SK-N-SH treated with all-trans-retinoic acid at 6 μM for 48 hours (cell line): ENCODE results near the gene ANXA7.

Experiments used
- ATAC-seq: fragments of 200-7000 bp; cut with Tn5 transposase; 3 replicates; pipeline ENCODE4 v1.9.1; 2020; ENCODE audit warnings: mild to moderate bottlenecking, moderate library complexity
- ARNTL ChIP-seq: fragments of 450-650 bp; formaldehyde crosslinking; IDR thresholded peaks from 2 replicates; pipeline ENCODE4 v1.5.0; 2020; ENCODE audit warnings: low read depth, mild to moderate bottlenecking, moderate library complexity, borderline replicate concordance
- BACH2 ChIP-seq: fragments of 250-450 bp; sonication (Bioruptor Pico); IDR thresholded peaks from 2 replicates; pipeline ENCODE4 v1.9.0; 2021; ENCODE audit warnings: mild to moderate bottlenecking, borderline replicate concordance
- ESRRG ChIP-seq: fragments of 250-450 bp; sonication (Bioruptor Pico); IDR thresholded peaks from 2 replicates; pipeline ENCODE4 v1.6.1; 2021; ENCODE audit warnings: mild to moderate bottlenecking
- GLIS3 ChIP-seq: fragments of 250-450 bp; sonication (Bioruptor Pico); IDR thresholded peaks from 2 replicates; pipeline ENCODE4 v1.5.0; 2020; ENCODE audit warnings: mild to moderate bottlenecking, moderate library complexity
- ISL1 ChIP-seq: fragments of 250-450 bp; sonication (Bioruptor Pico); IDR thresholded peaks from 2 replicates; pipeline ENCODE4 v2.1.2; 2022; ENCODE audit warnings: mild to moderate bottlenecking, moderate library complexity
- OSR1 ChIP-seq: fragments of 250-450 bp; sonication (Bioruptor Pico); IDR thresholded peaks from 2 replicates; pipeline ENCODE4 v1.8.0; 2022; ENCODE audit warnings: moderate library complexity, mild to moderate bottlenecking, inconsistent platforms
- PPARA ChIP-seq: fragments of 250-450 bp; sonication (Bioruptor Pico); IDR thresholded peaks from 2 replicates; pipeline ENCODE4 v1.5.0; 2020; ENCODE audit warnings: mild to moderate bottlenecking, borderline replicate concordance
- RARB ChIP-seq: fragments of 250-450 bp; sonication (Bioruptor Pico); IDR thresholded peaks from 2 replicates; pipeline ENCODE4 v1.8.0; 2021; ENCODE audit warnings: mild to moderate bottlenecking, moderate library complexity
- SNAI2 ChIP-seq: fragments of 250-450 bp; sonication (Bioruptor Pico); IDR thresholded peaks from 2 replicates; pipeline ENCODE4 v1.5.0; 2020; ENCODE audit warnings: mild to moderate bottlenecking, moderate library complexity
- TOX ChIP-seq: fragments of 250-450 bp; sonication (Bioruptor Pico); IDR thresholded peaks from 2 replicates; pipeline ENCODE4 v1.8.0; 2021; ENCODE audit warnings: mild to moderate bottlenecking, moderate library complexity, borderline replicate concordance
- ZC3H10 ChIP-seq: fragments of 250-450 bp; sonication (Bioruptor Pico); IDR thresholded peaks from 2 replicates; pipeline ENCODE4 v1.5.1; 2021; ENCODE audit warnings: mild to moderate bottlenecking, moderate library complexity
- ZFP3 ChIP-seq: fragments of 250-450 bp; sonication (Bioruptor Pico); IDR thresholded peaks from 2 replicates; pipeline ENCODE4 v1.5.0; 2020; ENCODE audit warnings: mild to moderate bottlenecking, moderate library complexity
- ZFP30 ChIP-seq: fragments of 450-650 bp; formaldehyde crosslinking; IDR thresholded peaks from 2 replicates; pipeline ENCODE4 v1.5.0; 2022; ENCODE audit warnings: mild to moderate bottlenecking, moderate library complexity
- ZNF565 ChIP-seq: fragments of 450-650 bp; formaldehyde crosslinking; conservative IDR thresholded peaks from 2 replicates; pipeline ENCODE4 v1.5.0; 2020; ENCODE audit warnings: low read depth, mild to moderate bottlenecking, moderate library complexity
- ZNF70 ChIP-seq: fragments of 450-650 bp; formaldehyde crosslinking; IDR thresholded peaks from 2 replicates; pipeline ENCODE4 v1.5.0; 2020; ENCODE audit warnings: mild to moderate bottlenecking, moderate library complexity
- ZNF8 ChIP-seq: fragments of 450-650 bp; formaldehyde crosslinking; IDR thresholded peaks from 2 replicates; pipeline ENCODE4 v1.5.0; 2020; ENCODE audit warnings: mild to moderate bottlenecking, moderate library complexity
- TF ChIP-seq, protein P1 (sequence below): fragments of 250-450 bp; sonication (Bioruptor Pico); IDR thresholded peaks from 2 replicates; pipeline ENCODE4 v1.5.0; 2020; ENCODE audit warnings: mild to moderate bottlenecking, moderate library complexity
- TF ChIP-seq, protein P2 (sequence below): fragments of 250-450 bp; sonication (Bioruptor Pico); IDR thresholded peaks from 2 replicates; pipeline ENCODE4 v1.5.1; 2020; ENCODE audit warnings: low read depth, mild to moderate bottlenecking, moderate library complexity
- TF ChIP-seq, protein P3 (sequence below): fragments of 250-450 bp; sonication (Bioruptor Pico); IDR thresholded peaks from 2 replicates; pipeline ENCODE4 v1.5.1; 2021; ENCODE audit warnings: mild to moderate bottlenecking, moderate library complexity
- TF ChIP-seq, protein P4 (sequence below): fragments of 250-450 bp; sonication (Bioruptor Pico); IDR thresholded peaks from 2 replicates; pipeline ENCODE4 v1.8.0; 2021; ENCODE audit warnings: low read depth, mild to moderate bottlenecking, moderate library complexity, borderline replicate concordance

ANXA7 gene

DNA sequence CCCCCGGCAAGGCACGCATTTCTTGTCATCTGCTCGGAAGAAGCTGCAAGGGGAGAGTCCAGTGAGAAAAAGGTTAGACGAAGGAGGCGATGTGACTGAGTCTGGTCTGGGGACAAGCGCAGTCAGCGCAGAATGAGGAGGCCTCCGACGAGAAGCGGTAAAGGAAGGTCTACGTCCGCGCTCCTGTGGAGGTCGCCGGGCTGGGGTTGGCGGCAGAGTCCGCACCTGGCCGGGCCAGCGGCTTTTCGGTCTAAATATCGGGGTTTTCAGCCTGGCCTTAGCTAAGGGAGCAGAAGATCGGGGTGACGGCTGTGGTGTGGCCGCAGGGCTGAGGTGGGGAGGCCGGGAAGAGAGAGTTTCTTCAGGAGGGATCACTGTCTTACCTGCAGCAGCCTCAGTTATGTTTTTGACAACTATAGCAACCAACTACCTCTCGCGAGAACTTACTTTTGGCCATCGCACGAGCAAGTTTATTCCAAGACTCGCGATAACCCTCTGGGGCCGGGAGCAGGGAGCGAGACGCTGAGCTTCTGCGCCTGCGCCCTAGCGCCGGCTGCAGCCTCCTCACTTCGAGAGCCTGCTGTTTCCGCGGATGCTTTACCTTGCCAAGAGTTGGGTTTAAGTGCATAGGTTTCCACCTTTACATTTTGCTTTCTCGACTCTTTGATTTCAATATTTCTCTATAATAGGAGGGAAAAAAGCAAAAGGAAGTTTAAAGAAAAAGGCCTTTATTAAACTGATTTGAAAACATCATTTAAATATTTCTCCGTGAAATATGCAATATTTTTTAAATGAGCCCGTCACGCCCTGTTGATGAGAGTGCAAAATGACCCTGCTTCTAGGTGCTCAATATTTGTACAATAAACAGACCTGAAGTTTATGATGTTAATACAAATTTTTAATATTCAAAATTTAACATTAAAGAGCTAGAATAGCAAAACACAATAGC, 55.3 kb downstream of the ANXA7 start, which contains the start of gene CFAP70:
CFAP70 (minus strand) TSS at position 534 of the 949 bp plus-strand sequence. CDS start 4,068 bp downstream, outside the sequence.
- ATAC-seq: peak; percentile 97
- no peak for TF ChIP-seq ZC3H10 (CRISPR knock-in tag)
- TF ChIP-seq ZNF70 (CRISPR knock-in tag): peak; percentile 96
- TF ChIP-seq RARB (CRISPR knock-in tag): no peak

DNA sequence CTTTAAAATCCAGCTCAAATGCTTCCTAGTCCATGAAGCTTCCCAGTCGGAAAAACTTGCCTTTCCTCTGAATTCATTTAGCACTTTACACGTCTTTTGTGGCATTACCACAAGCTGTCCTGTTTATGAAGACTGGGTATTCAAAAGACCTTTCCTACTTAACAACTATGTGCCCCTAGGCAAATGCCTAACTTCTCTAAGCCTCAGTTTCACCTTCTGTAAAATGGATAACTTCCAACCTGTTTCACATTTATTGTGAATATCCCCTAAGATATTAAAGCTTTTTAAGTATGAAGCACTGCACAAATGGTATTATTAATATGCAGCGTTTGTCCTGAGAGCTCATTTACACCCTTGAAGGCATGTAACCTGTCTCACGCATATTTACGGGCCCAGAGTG, 56.0 kb downstream of the ANXA7 start:
- TF ChIP-seq SNAI2: no peak
- ATAC-seq: no peak

DNA sequence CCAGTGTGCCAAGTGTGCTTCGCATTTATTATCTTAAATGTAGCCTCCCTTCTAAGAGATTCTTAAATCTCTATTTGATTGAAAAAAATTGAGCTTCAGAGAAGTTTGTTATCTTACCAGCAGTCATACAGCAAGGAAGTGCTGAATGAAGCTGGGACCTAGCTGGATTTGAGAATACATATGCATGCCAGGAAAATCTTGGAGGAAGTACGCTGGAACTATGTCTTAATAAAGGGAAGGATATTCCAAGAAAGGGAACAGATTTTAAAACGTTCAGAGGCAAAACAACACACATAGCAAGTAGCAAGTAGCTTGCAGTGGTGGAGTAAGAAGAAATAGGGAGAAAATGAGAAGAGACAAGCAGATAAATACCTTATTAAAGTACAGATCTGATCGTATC, 56.7 kb downstream of the ANXA7 start:
- TF ChIP-seq ZFP30 (CRISPR knock-in tag): no peak
- TF ChIP-seq ARNTL (CRISPR knock-in tag): no peak
- no peak for TF ChIP-seq ZNF565 (CRISPR knock-in tag)
- TF ChIP-seq SNAI2: no peak
- TF ChIP-seq, protein P1, sequence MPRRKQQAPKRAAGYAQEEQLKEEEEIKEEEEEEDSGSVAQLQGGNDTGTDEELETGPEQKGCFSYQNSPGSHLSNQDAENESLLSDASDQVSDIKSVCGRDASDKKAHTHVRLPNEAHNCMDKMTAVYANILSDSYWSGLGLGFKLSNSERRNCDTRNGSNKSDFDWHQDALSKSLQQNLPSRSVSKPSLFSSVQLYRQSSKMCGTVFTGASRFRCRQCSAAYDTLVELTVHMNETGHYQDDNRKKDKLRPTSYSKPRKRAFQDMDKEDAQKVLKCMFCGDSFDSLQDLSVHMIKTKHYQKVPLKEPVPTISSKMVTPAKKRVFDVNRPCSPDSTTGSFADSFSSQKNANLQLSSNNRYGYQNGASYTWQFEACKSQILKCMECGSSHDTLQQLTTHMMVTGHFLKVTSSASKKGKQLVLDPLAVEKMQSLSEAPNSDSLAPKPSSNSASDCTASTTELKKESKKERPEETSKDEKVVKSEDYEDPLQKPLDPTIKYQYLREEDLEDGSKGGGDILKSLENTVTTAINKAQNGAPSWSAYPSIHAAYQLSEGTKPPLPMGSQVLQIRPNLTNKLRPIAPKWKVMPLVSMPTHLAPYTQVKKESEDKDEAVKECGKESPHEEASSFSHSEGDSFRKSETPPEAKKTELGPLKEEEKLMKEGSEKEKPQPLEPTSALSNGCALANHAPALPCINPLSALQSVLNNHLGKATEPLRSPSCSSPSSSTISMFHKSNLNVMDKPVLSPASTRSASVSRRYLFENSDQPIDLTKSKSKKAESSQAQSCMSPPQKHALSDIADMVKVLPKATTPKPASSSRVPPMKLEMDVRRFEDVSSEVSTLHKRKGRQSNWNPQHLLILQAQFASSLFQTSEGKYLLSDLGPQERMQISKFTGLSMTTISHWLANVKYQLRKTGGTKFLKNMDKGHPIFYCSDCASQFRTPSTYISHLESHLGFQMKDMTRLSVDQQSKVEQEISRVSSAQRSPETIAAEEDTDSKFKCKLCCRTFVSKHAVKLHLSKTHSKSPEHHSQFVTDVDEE (CRISPR knock-in tag): no peak
- no peak for TF ChIP-seq BACH2 (CRISPR knock-in tag)
- no peak for TF ChIP-seq TOX (CRISPR knock-in tag)
- TF ChIP-seq, protein P2, sequence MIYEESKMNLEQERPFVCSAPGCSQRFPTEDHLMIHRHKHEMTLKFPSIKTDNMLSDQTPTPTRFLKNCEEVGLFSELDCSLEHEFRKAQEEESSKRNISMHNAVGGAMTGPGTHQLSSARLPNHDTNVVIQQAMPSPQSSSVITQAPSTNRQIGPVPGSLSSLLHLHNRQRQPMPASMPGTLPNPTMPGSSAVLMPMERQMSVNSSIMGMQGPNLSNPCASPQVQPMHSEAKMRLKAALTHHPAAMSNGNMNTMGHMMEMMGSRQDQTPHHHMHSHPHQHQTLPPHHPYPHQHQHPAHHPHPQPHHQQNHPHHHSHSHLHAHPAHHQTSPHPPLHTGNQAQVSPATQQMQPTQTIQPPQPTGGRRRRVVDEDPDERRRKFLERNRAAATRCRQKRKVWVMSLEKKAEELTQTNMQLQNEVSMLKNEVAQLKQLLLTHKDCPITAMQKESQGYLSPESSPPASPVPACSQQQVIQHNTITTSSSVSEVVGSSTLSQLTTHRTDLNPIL (CRISPR knock-in tag): no peak
- TF ChIP-seq ZFP3 (CRISPR knock-in tag): no peak
- TF ChIP-seq ZNF8: no peak
- TF ChIP-seq ESRRG: no peak
- TF ChIP-seq, protein P3, sequence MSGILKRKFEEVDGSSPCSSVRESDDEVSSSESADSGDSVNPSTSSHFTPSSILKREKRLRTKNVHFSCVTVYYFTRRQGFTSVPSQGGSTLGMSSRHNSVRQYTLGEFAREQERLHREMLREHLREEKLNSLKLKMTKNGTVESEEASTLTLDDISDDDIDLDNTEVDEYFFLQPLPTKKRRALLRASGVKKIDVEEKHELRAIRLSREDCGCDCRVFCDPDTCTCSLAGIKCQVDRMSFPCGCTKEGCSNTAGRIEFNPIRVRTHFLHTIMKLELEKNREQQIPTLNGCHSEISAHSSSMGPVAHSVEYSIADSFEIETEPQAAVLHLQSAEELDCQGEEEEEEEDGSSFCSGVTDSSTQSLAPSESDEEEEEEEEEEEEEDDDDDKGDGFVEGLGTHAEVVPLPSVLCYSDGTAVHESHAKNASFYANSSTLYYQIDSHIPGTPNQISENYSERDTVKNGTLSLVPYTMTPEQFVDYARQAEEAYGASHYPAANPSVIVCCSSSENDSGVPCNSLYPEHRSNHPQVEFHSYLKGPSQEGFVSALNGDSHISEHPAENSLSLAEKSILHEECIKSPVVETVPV (CRISPR knock-in tag): no peak
- no peak for TF ChIP-seq ZC3H10 (CRISPR knock-in tag)
- no peak for ATAC-seq

DNA sequence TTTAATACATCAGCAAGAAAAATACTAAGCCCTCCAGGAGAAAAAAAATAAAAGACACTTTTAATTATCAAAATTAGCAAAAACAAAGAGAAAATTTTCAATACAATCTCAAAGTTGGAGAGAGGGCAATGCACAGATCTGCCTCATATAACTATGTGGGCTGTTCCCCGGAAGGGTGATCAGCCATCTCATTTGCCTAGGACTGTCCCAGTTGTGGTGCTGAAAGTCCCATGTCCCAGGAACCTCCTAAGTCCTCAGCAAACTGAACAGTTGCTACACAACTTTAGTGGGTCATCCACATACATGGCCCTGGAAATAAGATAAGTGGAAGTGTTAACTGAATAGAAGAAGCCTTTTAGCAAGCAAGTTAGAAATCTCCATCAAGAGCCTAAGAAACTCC, 69.6 kb downstream of the ANXA7 start:
- no peak for TF ChIP-seq ZNF70 (CRISPR knock-in tag)
- TF ChIP-seq OSR1 (CRISPR knock-in tag): no peak
- TF ChIP-seq, all 23 proteins: peak for 0
- no peak for ATAC-seq

DNA sequence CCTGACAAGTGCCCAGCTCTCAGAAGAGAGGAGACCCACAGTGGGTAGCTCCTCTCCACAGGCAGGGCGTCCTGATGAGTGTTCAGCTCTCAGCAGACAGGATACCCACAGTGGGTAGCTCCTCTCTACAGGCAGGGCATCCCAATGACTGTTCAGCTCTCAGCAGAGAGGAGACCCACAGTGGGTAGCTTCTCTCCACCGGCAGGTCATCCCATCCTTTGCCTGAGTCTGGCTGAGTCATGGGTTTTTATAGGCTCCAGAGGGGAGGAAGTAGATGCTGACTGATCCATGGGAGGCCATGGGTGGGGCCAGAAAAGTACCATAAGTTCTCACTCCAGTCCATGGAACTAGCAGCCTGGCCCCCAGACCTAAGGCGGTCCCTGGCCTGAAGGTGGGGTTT, 73.7 kb downstream of the ANXA7 start:
- ATAC-seq: no peak
- TF ChIP-seq, protein P3 (CRISPR knock-in tag): no peak
- TF ChIP-seq, protein P4, sequence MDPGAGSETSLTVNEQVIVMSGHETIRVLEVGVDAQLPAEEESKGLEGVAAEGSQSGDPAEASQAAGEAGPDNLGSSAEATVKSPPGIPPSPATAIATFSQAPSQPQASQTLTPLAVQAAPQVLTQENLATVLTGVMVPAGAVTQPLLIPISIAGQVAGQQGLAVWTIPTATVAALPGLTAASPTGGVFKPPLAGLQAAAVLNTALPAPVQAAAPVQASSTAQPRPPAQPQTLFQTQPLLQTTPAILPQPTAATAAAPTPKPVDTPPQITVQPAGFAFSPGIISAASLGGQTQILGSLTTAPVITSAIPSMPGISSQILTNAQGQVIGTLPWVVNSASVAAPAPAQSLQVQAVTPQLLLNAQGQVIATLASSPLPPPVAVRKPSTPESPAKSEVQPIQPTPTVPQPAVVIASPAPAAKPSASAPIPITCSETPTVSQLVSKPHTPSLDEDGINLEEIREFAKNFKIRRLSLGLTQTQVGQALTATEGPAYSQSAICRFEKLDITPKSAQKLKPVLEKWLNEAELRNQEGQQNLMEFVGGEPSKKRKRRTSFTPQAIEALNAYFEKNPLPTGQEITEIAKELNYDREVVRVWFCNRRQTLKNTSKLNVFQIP: no peak
- no peak for TF ChIP-seq ZC3H10 (CRISPR knock-in tag)
- TF ChIP-seq BACH2 (CRISPR knock-in tag): no peak
- no peak for TF ChIP-seq ISL1
- no peak for TF ChIP-seq GLIS3 (CRISPR knock-in tag)
- no peak for TF ChIP-seq ZNF70 (CRISPR knock-in tag)
- TF ChIP-seq RARB (CRISPR knock-in tag): no peak
- no peak for TF ChIP-seq PPARA (CRISPR knock-in tag)
- TF ChIP-seq OSR1 (CRISPR knock-in tag): no peak
- no peak for TF ChIP-seq SNAI2
- no peak for TF ChIP-seq ARNTL (CRISPR knock-in tag)
- TF ChIP-seq, all 23 proteins: peak for 0
